ENCODE data around the gene NBAS. TPM values are rescaled to one million over a fixed set of nuclear protein-coding genes. Genes with fewer than 3 reads are reported as not detected.

NBAS gene
- total RNA-seq, 4 donors from 2014 or later, result 34.0 to 51.2 (median 41.9) TPM

GRCh38 chr2:15449556-15450236 lies 111.4 kb downstream of the NBAS start:
- TF ChIP-seq CTCF (IDR thresholded peaks at IDR 0.05; ENCODE audit: low read depth), result no peak

- TF ChIP-seq CTCF (IDR thresholded peaks at IDR 0.05; ENCODE audit: low read depth), result no peak
Observed at GRCh38 chr2:15448250-15448839, 112.8 kb downstream of the NBAS start.

GRCh38 chr2:15447381-15447780 lies 113.8 kb downstream of the NBAS start:
- TF ChIP-seq CTCF (IDR thresholded peaks at IDR 0.05; ENCODE audit: low read depth), result no peak

DNA sequence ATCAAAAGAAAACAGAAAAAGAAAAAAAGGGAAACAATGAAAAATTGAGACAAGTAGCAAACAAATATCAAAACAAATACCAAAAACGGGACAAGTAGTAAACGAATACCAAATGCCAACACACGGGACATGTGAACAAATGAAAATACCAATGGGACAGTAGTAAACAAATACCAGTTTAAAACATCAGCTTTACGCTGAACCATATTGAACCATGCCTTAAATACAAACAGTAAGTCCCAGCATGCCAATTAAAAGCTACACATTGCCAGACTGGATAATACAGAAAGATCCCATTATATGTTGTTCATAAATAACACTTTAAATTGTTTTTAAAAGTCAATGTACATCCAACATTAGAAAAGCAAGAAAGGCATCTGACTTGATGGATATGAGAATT lies 114.2 kb downstream of the NBAS start:
- no peak for TF ChIP-seq CTCF (IDR thresholded peaks at IDR 0.05; ENCODE audit: low read depth)

GRCh38 chr2:15445891-15446562 lies 115.1 kb downstream of the NBAS start:
- TF ChIP-seq CTCF (IDR thresholded peaks at IDR 0.05; ENCODE audit: low read depth), result no peak

- no peak for TF ChIP-seq CTCF (IDR thresholded peaks at IDR 0.05; ENCODE audit: low read depth)
Observed at GRCh38 chr2:15436195-15436594, 124.9 kb downstream of the NBAS start.

DNA sequence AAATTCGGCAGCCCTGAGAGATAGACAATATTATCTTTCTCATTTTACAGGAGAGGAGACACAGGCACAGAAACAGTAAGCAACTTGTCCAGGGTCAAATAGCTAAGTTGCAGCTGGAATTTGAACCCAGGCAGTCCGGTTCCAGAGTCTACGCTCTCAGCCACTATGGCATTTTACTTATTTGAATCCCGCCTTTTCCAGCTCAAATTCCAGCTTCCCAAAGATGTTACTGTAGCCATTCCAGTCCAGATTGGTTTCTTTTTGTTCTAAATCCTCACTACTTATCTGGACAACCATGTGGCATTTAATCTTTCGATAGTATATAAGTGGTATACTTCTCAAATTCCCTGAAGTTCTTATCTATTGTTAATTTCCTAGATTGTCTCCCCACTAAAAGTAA lies 125.7 kb downstream of the NBAS start:
- no peak for TF ChIP-seq CTCF (IDR thresholded peaks at IDR 0.05; ENCODE audit: low read depth)

All from subcutaneous adipose tissue (tissue), 4 donors.